ENCODE data around the gene C1QTNF5.

C1QTNF5 gene

GRCh38 chr11:119319136-119319699 lies 21.5 kb downstream of the C1QTNF5 start:
- no peak for DNase-seq

- DNase-seq = peak in 2 of 58 donors; percentile 39 to 52
These were observed 22.2 kb downstream of the C1QTNF5 start for GRCh38 chr11:119318240-119319135.

GRCh38 chr11:119317592-119318239 lies 23.0 kb downstream of the C1QTNF5 start:
- DNase-seq = no peak

- DNase-seq = peak in 15 of 58 donors; percentile 22 to 75 (median 53)
These were observed 23.7 kb downstream of the C1QTNF5 start, which contains the start of gene MCAM for GRCh38 chr11:119316729-119317591. Gene MCAM, minus strand, starts transcription at chr11:119317130. Its CDS starts 29 bp downstream, at chr11:119317101.

GRCh38 chr11:119316016-119316728 lies 24.5 kb downstream of the C1QTNF5 start:
- DNase-seq = peak in 47 of 58 donors; percentile 30 to 89 (median 70)

- peak in 32 of 58 donors; percentile 40 to 88 (median 72) for DNase-seq
These were observed 25.3 kb downstream of the C1QTNF5 start for GRCh38 chr11:119315131-119316015.

GRCh38 chr11:119314726-119315125 lies 26.0 kb downstream of the C1QTNF5 start:
- DNase-seq = no peak

GRCh38 chr11:119310682-119311052 lies 30.0 kb downstream of the C1QTNF5 start:
- DNase-seq = no peak

- DNase-seq = no peak
These were observed 30.6 kb downstream of the C1QTNF5 start for GRCh38 chr11:119309953-119310681.

- no peak for DNase-seq
These were observed 31.3 kb downstream of the C1QTNF5 start for GRCh38 chr11:119309411-119309810.

GRCh38 chr11:119307974-119308373 lies 32.7 kb downstream of the C1QTNF5 start:
- no peak for DNase-seq

GRCh38 chr11:119307219-119307618 lies 33.5 kb downstream of the C1QTNF5 start:
- DNase-seq = peak in 2 of 58 donors; percentile 4 to 9

- DNase-seq = no peak
These were observed 34.3 kb downstream of the C1QTNF5 start for GRCh38 chr11:119306373-119306890.

- DNase-seq = no peak
These were observed 34.9 kb downstream of the C1QTNF5 start for GRCh38 chr11:119305556-119306372.

- no peak for DNase-seq
These were observed 37.4 kb downstream of the C1QTNF5 start for GRCh38 chr11:119303227-119303718.

- no peak for DNase-seq
These were observed 40.3 kb downstream of the C1QTNF5 start for GRCh38 chr11:119300198-119300964.
